Measurements from ENCODE around the gene RBBP8NL. TPM values are rescaled to one million over a fixed set of nuclear protein-coding genes. Genes with fewer than 3 reads are reported as not detected.

Gene RBBP8NL
- total RNA-seq, 1 experiment from 2014 or later = not detected

DNA sequence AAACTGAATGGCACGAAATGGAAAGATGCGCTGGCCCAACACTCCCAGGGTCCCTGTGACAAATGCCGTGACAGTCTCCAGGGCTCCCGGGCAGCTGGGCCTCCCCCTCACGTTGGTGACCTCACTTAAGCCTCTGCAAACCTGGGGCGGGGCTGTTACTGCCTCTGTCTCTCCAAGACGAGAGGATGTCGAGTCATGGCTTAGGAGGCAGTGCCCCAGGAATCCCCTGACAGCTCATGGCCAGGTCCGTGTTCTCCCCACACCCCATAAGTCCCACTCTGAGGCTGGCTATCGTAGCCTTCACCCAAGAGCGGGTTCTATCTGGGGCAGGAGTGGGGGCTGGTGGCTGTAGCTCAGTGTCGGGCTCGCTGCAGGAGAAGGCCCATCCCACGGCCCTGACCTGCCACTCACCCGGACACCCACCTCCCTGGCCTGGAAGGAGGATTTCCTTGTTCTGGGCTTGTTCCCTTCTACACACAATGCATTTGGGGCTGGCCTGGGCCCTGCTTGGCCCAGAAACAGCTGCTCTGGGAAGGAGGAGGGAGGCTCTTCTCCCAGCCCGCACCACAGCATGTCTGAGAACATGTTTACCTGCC is 46.0 kb downstream of the RBBP8NL start:
- Histone ChIP-seq H3K27me3 (replicated peaks; ENCODE audit: insufficient read depth, low read depth, low read length, poor library complexity) (no peaks in the 10 kb centered on the region), H3K27ac (ENCODE audit: low read depth, low read length, poor library complexity, severe bottlenecking) (no peak overlapping the region), H3K36me3 (ENCODE audit: insufficient read depth, low read length, poor library complexity, severe bottlenecking) (peaks cover 11% of the 10 kb centered on the region), H3K4me3 (ENCODE audit: low read depth, low read length, poor library complexity, severe bottlenecking) (no peak overlapping the region), H3K4me1 (ENCODE audit: insufficient read depth, low read length, poor library complexity, severe bottlenecking) (peaks cover 14% of the 10 kb centered on the region), H3K9me3 (ENCODE audit: low read depth, low read length, poor library complexity, severe bottlenecking) (no peaks in the 10 kb centered on the region)
- no peak for TF ChIP-seq EZH2 (IDR thresholded peaks at IDR 0.05; ENCODE audit: borderline replicate concordance, low read depth, low read length, poor library complexity, severe bottlenecking)
- TF ChIP-seq, protein P1, sequence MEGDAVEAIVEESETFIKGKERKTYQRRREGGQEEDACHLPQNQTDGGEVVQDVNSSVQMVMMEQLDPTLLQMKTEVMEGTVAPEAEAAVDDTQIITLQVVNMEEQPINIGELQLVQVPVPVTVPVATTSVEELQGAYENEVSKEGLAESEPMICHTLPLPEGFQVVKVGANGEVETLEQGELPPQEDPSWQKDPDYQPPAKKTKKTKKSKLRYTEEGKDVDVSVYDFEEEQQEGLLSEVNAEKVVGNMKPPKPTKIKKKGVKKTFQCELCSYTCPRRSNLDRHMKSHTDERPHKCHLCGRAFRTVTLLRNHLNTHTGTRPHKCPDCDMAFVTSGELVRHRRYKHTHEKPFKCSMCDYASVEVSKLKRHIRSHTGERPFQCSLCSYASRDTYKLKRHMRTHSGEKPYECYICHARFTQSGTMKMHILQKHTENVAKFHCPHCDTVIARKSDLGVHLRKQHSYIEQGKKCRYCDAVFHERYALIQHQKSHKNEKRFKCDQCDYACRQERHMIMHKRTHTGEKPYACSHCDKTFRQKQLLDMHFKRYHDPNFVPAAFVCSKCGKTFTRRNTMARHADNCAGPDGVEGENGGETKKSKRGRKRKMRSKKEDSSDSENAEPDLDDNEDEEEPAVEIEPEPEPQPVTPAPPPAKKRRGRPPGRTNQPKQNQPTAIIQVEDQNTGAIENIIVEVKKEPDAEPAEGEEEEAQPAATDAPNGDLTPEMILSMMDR (conservative IDR thresholded peaks at IDR 0.05; ENCODE audit: low read depth, low read length) = no peak
- DNase-seq (ENCODE audit: low spot score) = no peak
- POLR2A ChIA-PET (ENCODE audit: low non-redundant PET) = interaction anchor here (0.5 kb wide), 1 partner anchor 1179 kb away, joined by 7 read pairs; no protein-coding TSS in a partner anchor
- intact Hi-C loops (cut with micrococcal nuclease; ENCODE audit: unreplicated experiment) = no loop called here
- BruUV-seq (replicated peaks) = no TSS peak
- CTCF ChIA-PET = no interaction called here

DNA sequence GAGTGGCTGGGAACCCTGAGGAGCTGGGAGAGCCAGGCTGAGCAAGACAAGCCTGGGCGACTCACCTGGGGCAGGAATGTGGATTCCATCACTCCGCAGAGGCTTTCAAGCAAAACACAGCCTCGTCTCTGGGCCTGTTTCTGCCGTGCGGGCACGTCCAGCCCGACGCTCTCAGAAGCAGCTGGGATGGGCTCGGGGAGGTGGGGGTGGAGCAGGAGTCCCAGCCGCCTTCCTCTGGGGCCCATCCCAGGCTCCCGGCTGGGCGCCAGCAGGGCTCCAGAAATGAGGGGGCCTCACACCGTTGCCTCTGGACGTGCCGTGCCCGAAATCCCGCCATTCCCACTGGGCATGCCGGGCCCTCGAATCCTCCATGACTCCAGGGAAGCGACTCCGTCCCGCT is 49.1 kb downstream of the RBBP8NL start:
- Histone ChIP-seq H3K4me3 (ENCODE audit: low read depth, low read length, poor library complexity, severe bottlenecking) (no peak overlapping the region), H3K27ac (ENCODE audit: low read depth, low read length, poor library complexity, severe bottlenecking) (peak overlapping the region; percentile 46), H3K4me1 (ENCODE audit: insufficient read depth, low read length, poor library complexity, severe bottlenecking) (peaks cover 9% of the 10 kb centered on the region), H3K36me3 (ENCODE audit: insufficient read depth, low read length, poor library complexity, severe bottlenecking) (peaks cover 11% of the 10 kb centered on the region), H3K9me3 (ENCODE audit: low read depth, low read length, poor library complexity, severe bottlenecking) (no peaks in the 10 kb centered on the region), H3K27me3 (replicated peaks; ENCODE audit: insufficient read depth, low read depth, low read length, poor library complexity) (no peaks in the 10 kb centered on the region)
- intact Hi-C loops (cut with micrococcal nuclease; ENCODE audit: unreplicated experiment) = no loop called here
- BruUV-seq (replicated peaks) = no TSS peak
- CTCF ChIA-PET = no interaction called here
- no peak for TF ChIP-seq EZH2 (IDR thresholded peaks at IDR 0.05; ENCODE audit: borderline replicate concordance, low read depth, low read length, poor library complexity, severe bottlenecking)
- TF ChIP-seq, protein P1 (conservative IDR thresholded peaks at IDR 0.05; ENCODE audit: low read depth, low read length) = no peak
- no peak for DNase-seq (ENCODE audit: low spot score)
- POLR2A ChIA-PET (ENCODE audit: low non-redundant PET) = no interaction called here

DNA sequence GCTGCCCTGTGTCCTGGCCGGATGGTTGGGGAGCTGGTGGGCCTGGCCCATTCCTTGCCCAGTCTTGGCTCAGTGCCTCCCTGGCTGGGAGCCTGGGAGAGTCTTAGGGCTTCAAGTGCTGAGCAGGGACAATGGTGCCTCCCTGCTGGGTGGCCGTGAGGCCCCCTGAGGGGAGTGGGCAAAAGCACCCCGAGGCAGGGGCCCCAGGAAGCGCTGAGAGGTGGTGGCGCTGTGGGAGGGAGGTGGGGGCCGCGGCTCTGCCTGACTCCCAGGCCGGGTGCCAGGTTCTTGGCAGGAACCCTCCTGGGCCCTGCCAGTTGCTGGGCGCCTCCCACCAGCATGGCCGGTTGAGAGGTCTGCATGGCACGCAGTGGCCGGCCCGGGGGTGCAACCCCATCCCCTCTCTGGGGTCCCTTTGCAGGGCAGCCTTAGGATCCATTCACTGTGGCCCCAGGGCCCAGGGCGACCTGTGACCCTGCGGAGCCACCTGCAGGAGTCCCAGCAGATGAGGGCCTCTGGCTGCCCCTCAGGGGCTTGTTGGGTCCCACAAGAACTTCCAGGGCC is 49.6 kb downstream of the RBBP8NL start:
- no TSS peak for BruUV-seq (replicated peaks)
- TF ChIP-seq, protein P1 (conservative IDR thresholded peaks at IDR 0.05; ENCODE audit: low read depth, low read length) = no peak
- no peak for TF ChIP-seq EZH2 (IDR thresholded peaks at IDR 0.05; ENCODE audit: borderline replicate concordance, low read depth, low read length, poor library complexity, severe bottlenecking)
- POLR2A ChIA-PET (ENCODE audit: low non-redundant PET) = no interaction called here
- peaks cover 9% of the 10 kb centered on the region for H3K4me1 ChIP-seq (ENCODE audit: insufficient read depth, low read length, poor library complexity, severe bottlenecking)
- no peaks in the 10 kb centered on the region for H3K9me3 ChIP-seq (ENCODE audit: low read depth, low read length, poor library complexity, severe bottlenecking)
- peak overlapping the region; percentile 46 for H3K27ac ChIP-seq (ENCODE audit: low read depth, low read length, poor library complexity, severe bottlenecking)
- DNase-seq (ENCODE audit: low spot score) = no peak
- peaks cover 11% of the 10 kb centered on the region for H3K36me3 ChIP-seq (ENCODE audit: insufficient read depth, low read length, poor library complexity, severe bottlenecking)
- H3K4me3 ChIP-seq (ENCODE audit: low read depth, low read length, poor library complexity, severe bottlenecking) = no peak overlapping the region
- intact Hi-C loops (cut with micrococcal nuclease; ENCODE audit: unreplicated experiment) = no loop called here
- no peaks in the 10 kb centered on the region for H3K27me3 ChIP-seq (replicated peaks; ENCODE audit: insufficient read depth, low read depth, low read length, poor library complexity)
- CTCF ChIA-PET = no interaction called here
